AG04450 (cell line): ENCODE results near the gene TSPAN15. TPM values are rescaled to one million over a fixed set of nuclear protein-coding genes. Genes with fewer than 3 reads are reported as not detected.

ENCODE experiments used
- CTCF ChIA-PET: fragments of 300-600, 350-600 bp; formaldehyde crosslinking; extraction: SDS; loops from one replicate; lab custom pipeline; 2022; ENCODE audit warnings: antibody characterized with exemption, inconsistent platforms; lab: Charles Lee
- POLR2A ChIA-PET: fragments of 350-600 bp; formaldehyde crosslinking; extraction: SDS; loops from one replicate; lab custom pipeline; 2021; ENCODE audit warnings: antibody characterized with exemption, inconsistent platforms; lab: Yijun Ruan, JAX
- DNase-seq: peaks from one replicate; pipeline ENCODE4 v3.0.0-alpha.2; 2011; ENCODE audit warnings: low read depth, low spot score
- H3K27ac ChIP-seq: one replicate; pipeline ENCODE4 v1.5.1; 2012; ENCODE audit warnings: low read depth, low read length, control low read depth
- H3K27me3 ChIP-seq: one replicate; pipeline ENCODE4 v1.6.0; 2012; ENCODE audit warnings: low read length; ENCODE audit not compliant: control insufficient read depth, insufficient read depth
- H3K4me3 ChIP-seq: 2 replicates; pipeline ENCODE4 v1.5.1; 2011; ENCODE audit warnings: mild to moderate bottlenecking, low read depth, low read length, control low read depth
- H3K9me3 ChIP-seq: 2 replicates; pipeline ENCODE4 v1.5.1; 2012; ENCODE audit warnings: low read length; ENCODE audit not compliant: control insufficient read depth, insufficient read depth
- CTCF ChIP-seq: IDR thresholded peaks from 2 replicates; pipeline ENCODE4 v1.5.1; 2011; ENCODE audit warnings: low read depth, low read length, control low read depth, inconsistent platforms
- polyA plus RNA-seq: library from polyadenylated mRNA; depleted of rRNA; stranded (reverse); fragments of >200 nt; gene quantifications from 2 replicates; pipeline ENCODE4 v1.2.3, GENCODE V29; 2011

Gene TSPAN15
- polyA plus RNA-seq, 1 experiment, result 0.38 TPM

- Histone ChIP-seq H3K27me3 (peaks cover 3% of the 10 kb centered on the region), H3K4me3 (no peak overlapping the region), H3K9me3 (no peaks in the 10 kb centered on the region), H3K27ac (no peak overlapping the region)
- no peak for TF ChIP-seq CTCF
- POLR2A ChIA-PET, result no interaction called here
- no peak for DNase-seq
- CTCF ChIA-PET, result no interaction called here
Observed at GRCh38 chr10:69537449-69537848, 86.2 kb downstream of the TSPAN15 start.

- no peak for DNase-seq
- POLR2A ChIA-PET, result no interaction called here
- CTCF ChIA-PET, result no interaction called here
- Histone ChIP-seq H3K27ac (no peak overlapping the region), H3K27me3 (peaks cover 3% of the 10 kb centered on the region), H3K9me3 (no peaks in the 10 kb centered on the region), H3K4me3 (no peak overlapping the region)
- no peak for TF ChIP-seq CTCF
Observed at GRCh38 chr10:69538461-69538860, 87.2 kb downstream of the TSPAN15 start.

- no peak for TF ChIP-seq CTCF
- no peaks in the 10 kb centered on the region for H3K27me3 ChIP-seq
- POLR2A ChIA-PET, result no interaction called here
- no peak for DNase-seq
- H3K9me3 ChIP-seq, result no peaks in the 10 kb centered on the region
- no peak overlapping the region for H3K4me3 ChIP-seq
- CTCF ChIA-PET, result no interaction called here
- H3K27ac ChIP-seq, result no peak overlapping the region
Observed at GRCh38 chr10:69541463-69541862, 90.2 kb downstream of the TSPAN15 start.

- DNase-seq, result no peak
- Histone ChIP-seq H3K27me3 (no peaks in the 10 kb centered on the region), H3K27ac (no peak overlapping the region), H3K9me3 (peaks cover 4% of the 10 kb centered on the region; the same call in 1 of the 2 replicates), H3K4me3 (no peak overlapping the region)
- TF ChIP-seq CTCF, result no peak
- POLR2A ChIA-PET, result no interaction called here
- CTCF ChIA-PET, result interaction anchor here (1.8 kb wide), 1 partner anchor 34 kb away, joined by 6 read pairs; no protein-coding TSS in a partner anchor
Observed at GRCh38 chr10:69549959-69550358, 98.7 kb downstream of the TSPAN15 start.

- Histone ChIP-seq H3K4me3 (no peak overlapping the region), H3K27me3 (peaks cover 5% of the 10 kb centered on the region), H3K27ac (no peak overlapping the region), H3K9me3 (peaks cover 4% of the 10 kb centered on the region; the same call in 1 of the 2 replicates)
- no peak for TF ChIP-seq CTCF
- ChIA-PET CTCF (no interaction called here), POLR2A (no interaction called here)
- DNase-seq, result no peak
Observed at GRCh38 chr10:69552268-69552667, 101.0 kb downstream of the TSPAN15 start.
